Heart right ventricle (tissue), 16 donors: ENCODE measurements around the gene MXRA8. TPM values are rescaled to one million over a fixed set of nuclear protein-coding genes. Genes with fewer than 3 reads are reported as not detected.
A peak's percentile ranks its signal among the peaks of the same experiment; 100 is the strongest.

ENCODE experiments used
- ATAC-seq, 8 donors: fragments of 200-7000 bp; cut with Tn5 transposase; one replicate each; pipeline ENCODE4 v1.9.1; 2020; ENCODE audit warnings: mild to moderate bottlenecking in 8 of 8, moderate library complexity in 8 of 8, moderate number of reproducible peaks in 1 of 8
- DNase-seq, 2 donors: peaks; one replicate each; pipeline ENCODE4 v3.0.0-alpha.2; 2020
- H3K27ac ChIP-seq, 10 donors: fragments of 200-600 bp; sonication (generic) in 2 of 10; one replicate each; pipeline versions ENCODE4 v1.5.0 to v1.8.0; 2020 to 2022; ENCODE audit warnings: mild to moderate bottlenecking in 3 of 10
- H3K27me3 ChIP-seq, 7 donors: fragments of 200-600 bp; one replicate each; pipeline ENCODE4 v1.8.0; 2021 to 2022; ENCODE audit warnings: mild to moderate bottlenecking in 2 of 7
- H3K36me3 ChIP-seq, 9 donors: fragments of 200-600 bp; sonication (generic) in 1 of 9; one replicate each; pipeline versions ENCODE4 v1.5.0 to v1.8.0; 2020 to 2022; ENCODE audit warnings: mild to moderate bottlenecking in 2 of 9
- H3K4me1 ChIP-seq, 9 donors: fragments of 200-600 bp; sonication (generic) in 1 of 9; one replicate each; pipeline versions ENCODE4 v1.5.0 to v1.8.0; 2020 to 2022; ENCODE audit warnings: mild to moderate bottlenecking in 4 of 9
- H3K4me3 ChIP-seq, 10 donors: fragments of 200-600 bp; sonication (generic) in 2 of 10; one replicate each; pipeline versions ENCODE4 v1.5.0 to v1.8.0; 2020 to 2022; ENCODE audit warnings: mild to moderate bottlenecking in 7 of 10, moderate library complexity in 2 of 10
- H3K9me3 ChIP-seq, 11 donors: fragments of 200-600 bp in 10 of 11; sonication (generic) in 2 of 11; one replicate each; pipeline versions ENCODE4 v1.5.0 to v1.8.0; 2013 to 2022; ENCODE audit warnings: mild to moderate bottlenecking in 2 of 11, control low read depth in 1 of 11, moderate library complexity in 1 of 11
- CTCF ChIP-seq, 9 donors: fragments of 200-600 bp; sonication (generic) in 2 of 9; IDR thresholded peaks; one replicate each; pipeline versions ENCODE4 v1.5.0 to v1.8.0; 2021 to 2022; ENCODE audit warnings: antibody characterized with exemption in 9 of 9, mild to moderate bottlenecking in 5 of 9, moderate library complexity in 1 of 9
- WGBS, 2 donors: extraction: QIAGEN DNeasy Blood & Tissue Kit; methylation state at CpG; one replicate each; pipeline ENCODE4 v1.1.7; 2013; ENCODE audit warnings: inconsistent platforms in 1 of 2; 5-methylcytosine and 5-hydroxymethylcytosine counted together
- intact Hi-C, 10 donors: fragments of 100-400 bp; cut with DNase I; formaldehyde crosslinking; loops; one replicate each; pipeline versions ENCODE4 v1.11.1 to v1.14.2; 2022
- microRNA-seq, 2 donors: library from miRNA; unstranded; fragments of <30 nt; microRNA quantifications; one replicate each; pipeline ENCODE4 v1.2.0, GENCODE V29; 2021
- polyA plus RNA-seq, 2 donors: library from polyadenylated mRNA; stranded (reverse); fragments of 200-250 nt; gene quantifications; one replicate each; pipeline ENCODE4 v1.2.3, GENCODE V29; 2013
- total RNA-seq, 10 donors: library from RNA; stranded (reverse); fragmentation: NEBNext Ultra II Directional in 3 of 10; extraction: Animal tissue kit (Norgen Biotek cat#: 25700) in 3 of 10; gene quantifications; one replicate each; pipeline versions ENCODE4 v1.2.1 to v1.2.4, GENCODE V29; 2021 to 2023
- donor health status: Arrhythmogenic right ventricular cardiomyopathy.
- donor health status: ischemic (EF 13 %, LVEDD 7.1; RV severe dilation, severe dysfunction).
- donor health status: healthy with polysubstance abuse.
- donor health status: DM: no; HTN: yes; CAD: no.
- donor health status: DM: no; HTN: no; CAD: no.
- donor health status: ischemic (EF 25% LVEDD 6.9; RV normal size, moderate dysfunction).
- donor health status: ischemic (EF 25% LVEDD 5.7; RV mildly dilated, moderate dysfunction).
- donor health status: healthy.
- donor health status: DM: yes; HTN: yes; CAD: no.
- donor health status: Ischemic cardiomyopathy.
- donor health status: ischemic (EF 35%, LVEDD 5.7; RV mildly dilated, moderate dysfunction).
- donor health status: nonischemic (EF 11% LVEDD 7.7; RV severe dilation, severe dysfunction).
- donor health status: DM: yes; HTN: yes; CAD: no.
- donor health status: PGD.
- donor health status: ischemic (EF 29% LVEDD 5.4; RV normal size, mild dysfunction).
- donor health status: nonischemic (EF 23%, LVEDD 6.1; RV moderate dilation, normal function).

Gene MXRA8
- total and polyA plus RNA-seq, 12 donors: 7.2 to 35.6 (median 15.5) TPM

DNA sequence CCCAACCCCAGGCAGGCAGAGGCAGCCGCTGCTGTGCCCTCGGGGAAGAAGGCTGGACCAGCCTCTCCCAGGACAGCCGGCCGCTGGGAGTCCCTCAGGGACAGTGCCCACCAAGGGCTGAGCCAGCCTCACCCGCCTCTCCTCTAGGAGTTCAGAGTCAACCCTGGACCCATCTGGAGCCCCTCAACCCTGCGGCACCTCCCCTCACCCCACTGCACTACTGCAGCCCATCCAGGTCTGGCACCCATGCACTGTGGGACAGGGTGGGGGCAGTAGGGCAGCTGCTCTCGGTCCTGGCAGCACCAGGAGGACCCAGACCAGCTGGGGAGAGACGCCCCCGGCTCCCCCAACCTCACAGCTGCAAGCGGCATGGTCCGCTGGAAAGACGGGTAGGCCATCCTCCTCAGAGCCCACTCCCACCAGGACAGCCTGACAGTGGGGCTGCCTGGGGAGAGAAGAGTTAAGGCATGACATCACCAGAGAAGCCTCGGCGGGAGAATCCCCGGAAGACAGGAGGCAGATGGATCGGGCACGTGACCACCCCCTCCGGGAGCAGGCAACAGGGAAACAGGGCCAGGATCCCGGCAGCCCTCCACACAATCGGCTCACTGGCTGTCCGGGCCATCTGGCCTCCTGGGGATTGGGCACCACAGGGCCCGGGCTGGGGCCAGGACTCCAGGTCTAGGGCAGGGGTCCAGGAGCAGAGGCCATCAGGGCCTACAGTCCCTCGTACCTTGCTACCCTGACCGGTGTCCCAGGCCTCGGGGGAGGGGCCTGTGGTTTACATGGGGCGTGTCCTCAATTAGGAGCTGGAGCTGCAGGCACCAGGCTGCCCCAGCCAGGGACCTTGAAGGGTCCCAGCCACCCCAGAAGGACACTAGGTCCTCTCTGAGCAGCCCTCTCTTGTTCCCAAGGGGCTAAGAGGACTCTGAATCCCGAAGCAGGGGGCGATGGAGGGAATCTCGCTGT, 53.7 kb downstream of the MXRA8 start:
- peak overlapping the region; percentile 18 to 99 (median 82) for H3K4me3 ChIP-seq
- 28% methylated on average over 27 to 29 of the region's 29 CpGs for WGBS, 2 donors
- intact Hi-C loops: loop anchor here in 2 of 10 donors (5.0 kb wide), 1 partner anchor 43 kb away; the partner anchor contains the start of gene DVL1 (in 2 of the 2)
- ATAC-seq (peak; percentile 1 to 50 (median 16)), DNase-seq (peak; percentile 76 to 84)
- H3K9me3 ChIP-seq: no peaks in the 10 kb centered on the region
- TF ChIP-seq CTCF (IDR thresholded peaks at IDR 0.05): no peak
- peaks cover 0 to 10% (median 0%) of the 10 kb centered on the region in 9 donors for H3K36me3 ChIP-seq
- peaks cover 27 to 47% (median 45%) of the 10 kb centered on the region in 9 donors for H3K4me1 ChIP-seq
- H3K27ac ChIP-seq: peak overlapping the region in 9 of 10 donors; percentile 63 to 100 (median 82)
- no peaks in the 10 kb centered on the region for H3K27me3 ChIP-seq

DNA sequence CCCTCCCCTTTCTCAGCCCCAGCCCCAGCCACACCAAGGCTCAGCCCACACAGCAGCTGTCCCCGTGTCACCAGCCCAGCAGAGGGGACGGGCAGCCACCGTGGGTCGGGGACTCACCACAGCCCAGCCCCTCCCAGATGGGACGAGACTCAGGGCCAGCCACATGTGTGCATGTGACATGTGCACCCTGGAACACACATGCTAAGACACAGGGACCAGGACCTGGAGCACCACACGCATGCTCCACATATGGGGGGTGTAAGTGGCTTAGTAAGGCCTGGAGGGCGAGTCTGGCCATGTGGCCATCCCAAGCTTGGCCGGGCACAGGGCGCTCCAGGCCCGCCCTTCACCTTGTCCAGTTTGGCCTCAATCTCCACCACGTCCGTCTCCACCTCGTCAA, 54.6 kb downstream of the MXRA8 start:
- WGBS, 2 donors: 78 to 91% methylated on average over 13 of the region's 13 CpGs
- Histone ChIP-seq H3K4me1 (peaks cover 23 to 44% (median 37%) of the 10 kb centered on the region in 9 donors), H3K27me3 (no peaks in the 10 kb centered on the region), H3K36me3 (peaks cover 0 to 18% (median 0%) of the 10 kb centered on the region in 9 donors), H3K27ac (peak overlapping the region in 6 of 10 donors; percentile 73 to 100 (median 82)), H3K4me3 (no peak overlapping the region), H3K9me3 (no peaks in the 10 kb centered on the region)
- DNase-seq: no peak
- no peak for ATAC-seq
- no peak for TF ChIP-seq CTCF (IDR thresholded peaks at IDR 0.05)
- intact Hi-C loops: no loop called here

- no peak overlapping the region for H3K27ac ChIP-seq
- DNase-seq: no peak
- H3K4me3 ChIP-seq: no peak overlapping the region
- peaks cover 0 to 22% (median 0%) of the 10 kb centered on the region in 9 donors for H3K36me3 ChIP-seq
- intact Hi-C loops: no loop called here
- no peaks in the 10 kb centered on the region for H3K27me3 ChIP-seq
- no peaks in the 10 kb centered on the region for H3K9me3 ChIP-seq
- ATAC-seq: no peak
- TF ChIP-seq CTCF (IDR thresholded peaks at IDR 0.05): no peak
- peaks cover 23 to 45% (median 36%) of the 10 kb centered on the region in 9 donors for H3K4me1 ChIP-seq
- WGBS, 2 donors: 83 to 90% methylated on average over 31 of the region's 31 CpGs
Measured at GRCh38 chr1:1302951-1303509, 55.3 kb downstream of the MXRA8 start.

Small RNA genes within 50 kb of the gene (microRNA-seq; reads per million reads assigned to microRNA genes)
- 0 reads per million in 2 donors for gene MIR6727
- gene MIR6808: 0 to 0.51 reads per million in 2 donors

Other genes with a start within 250 kb of the MXRA8 start
- gene C1orf159, start 242.5 kb downstream of the MXRA8 start, total RNA-seq: 1 to 10 TPM; 2.9 to 6.0 (median 3.5) TPM
- gene C1orf159, start 242.5 kb downstream of the MXRA8 start, polyA plus RNA-seq: 10 to 100 TPM in 1 of 2 donors, 1 to 10 TPM in 1; 7.1 to 14.0 TPM
- gene TTLL10, start 184.7 kb downstream of the MXRA8 start, total RNA-seq: under 1 TPM in 7 of 10 donors, not detected in 3; 0.11 to 0.53 (median 0.26) TPM
- gene TTLL10, start 184.7 kb downstream of the MXRA8 start, polyA plus RNA-seq: under 1 TPM; 0.09 to 0.29 TPM
- 1 to 10 TPM in 1 of 10 donors, under 1 TPM in 2, not detected in 7; 0.28 to 1.7 (median 0.49) TPM for gene TNFRSF18, start 152.0 kb downstream of the MXRA8 start, total RNA-seq
- gene TNFRSF18, start 152.0 kb downstream of the MXRA8 start, polyA plus RNA-seq: under 1 TPM in 1 of 2 donors, not detected in 1; 0.26 TPM
- 10 to 100 TPM in 1 of 10 donors, 1 to 10 TPM in 7, under 1 TPM in 2; 0.52 to 24.8 (median 5.0) TPM for gene TNFRSF4, start 144.4 kb downstream of the MXRA8 start, total RNA-seq
- 1 to 10 TPM; 3.8 to 9.8 TPM for gene TNFRSF4, start 144.4 kb downstream of the MXRA8 start, polyA plus RNA-seq
- gene SDF4, start 126.6 kb downstream of the MXRA8 start, total RNA-seq: 100 to 1,000 TPM in 9 of 10 donors, 10 to 100 TPM in 1; 95.6 to 174 (median 123) TPM
- 100 to 1,000 TPM; 107 to 184 TPM for gene SDF4, start 126.6 kb downstream of the MXRA8 start, polyA plus RNA-seq
- gene B3GALT6, start 126.3 kb downstream of the MXRA8 start, total RNA-seq: 10 to 100 TPM in 4 of 10 donors, 1 to 10 TPM in 6; 7.3 to 13.5 (median 9.1) TPM
- gene B3GALT6, start 126.3 kb downstream of the MXRA8 start, polyA plus RNA-seq: 10 to 100 TPM in 1 of 2 donors, 1 to 10 TPM in 1; 7.7 to 16.2 TPM
- 1 to 10 TPM in 4 of 10 donors, under 1 TPM in 5, not detected in 1; 0.42 to 1.9 (median 0.90) TPM for gene C1QTNF12, start 111.8 kb downstream of the MXRA8 start, total RNA-seq
- gene C1QTNF12, start 111.8 kb downstream of the MXRA8 start, polyA plus RNA-seq: 1 to 10 TPM; 1.6 to 2.3 TPM
- gene UBE2J2, start 84.7 kb downstream of the MXRA8 start, total RNA-seq: 10 to 100 TPM; 23.5 to 41.9 (median 29.2) TPM
- 10 to 100 TPM; 43.8 to 44.1 TPM for gene UBE2J2, start 84.7 kb downstream of the MXRA8 start, polyA plus RNA-seq
- 1 to 10 TPM; 1.0 to 5.4 (median 2.7) TPM for gene SCNN1D, start 78.1 kb downstream of the MXRA8 start, total RNA-seq
- 10 to 100 TPM in 1 of 2 donors, 1 to 10 TPM in 1; 1.0 to 22.5 TPM for gene SCNN1D, start 78.1 kb downstream of the MXRA8 start, polyA plus RNA-seq
- gene ACAP3, start 50.6 kb downstream of the MXRA8 start, total RNA-seq: 10 to 100 TPM; 24.1 to 60.0 (median 30.4) TPM
- 100 to 1,000 TPM in 1 of 2 donors, 10 to 100 TPM in 1; 22.2 to 152 TPM for gene ACAP3, start 50.6 kb downstream of the MXRA8 start, polyA plus RNA-seq
- gene PUSL1, start 50.0 kb downstream of the MXRA8 start, total RNA-seq: 10 to 100 TPM in 3 of 10 donors, 1 to 10 TPM in 7; 5.6 to 11.9 (median 8.2) TPM
- gene PUSL1, start 50.0 kb downstream of the MXRA8 start, polyA plus RNA-seq: 10 to 100 TPM; 16.0 to 17.8 TPM
- 10 to 100 TPM; 44.7 to 91.7 (median 56.6) TPM for gene INTS11, start 33.9 kb downstream of the MXRA8 start, total RNA-seq
- gene INTS11, start 33.9 kb downstream of the MXRA8 start, polyA plus RNA-seq: 100 to 1,000 TPM in 1 of 2 donors, 10 to 100 TPM in 1; 92.6 to 269 TPM
- gene CPTP, start 33.8 kb downstream of the MXRA8 start, total RNA-seq: 100 to 1,000 TPM in 1 of 10 donors, 10 to 100 TPM in 9; 49.4 to 126 (median 65.4) TPM
- gene CPTP, start 33.8 kb downstream of the MXRA8 start, polyA plus RNA-seq: 100 to 1,000 TPM in 1 of 2 donors, 10 to 100 TPM in 1; 55.3 to 222 TPM
- gene TAS1R3, start 27.3 kb downstream of the MXRA8 start, total RNA-seq: under 1 TPM; 0.16 to 0.87 (median 0.35) TPM
- 1 to 10 TPM in 1 of 2 donors, under 1 TPM in 1; 0.39 to 3.1 TPM for gene TAS1R3, start 27.3 kb downstream of the MXRA8 start, polyA plus RNA-seq
- 100 to 1,000 TPM in 3 of 10 donors, 10 to 100 TPM in 7; 64.7 to 153 (median 78.0) TPM for gene DVL1, start 9.1 kb downstream of the MXRA8 start, total RNA-seq
- 100 to 1,000 TPM in 1 of 2 donors, 10 to 100 TPM in 1; 75.4 to 153 TPM for gene DVL1, start 9.1 kb downstream of the MXRA8 start, polyA plus RNA-seq
- 100 to 1,000 TPM; 176 to 251 (median 193) TPM for gene AURKAIP1, start 16.7 kb upstream of the MXRA8 start, total RNA-seq
- gene AURKAIP1, start 16.7 kb upstream of the MXRA8 start, polyA plus RNA-seq: 100 to 1,000 TPM; 376 to 528 TPM
- gene CCNL2, start 40.8 kb upstream of the MXRA8 start, total RNA-seq: 10 to 100 TPM; 38.5 to 77.5 (median 47.7) TPM
- 100 to 1,000 TPM in 1 of 2 donors, 10 to 100 TPM in 1; 57.3 to 243 TPM for gene CCNL2, start 40.8 kb upstream of the MXRA8 start, polyA plus RNA-seq
- gene MRPL20, start 48.7 kb upstream of the MXRA8 start, total RNA-seq: 100 to 1,000 TPM; 116 to 162 (median 132) TPM
- 100 to 1,000 TPM; 124 to 224 TPM for gene MRPL20, start 48.7 kb upstream of the MXRA8 start, polyA plus RNA-seq
- 1 to 10 TPM in 7 of 10 donors, under 1 TPM in 3; 0.37 to 2.5 (median 1.8) TPM for gene ANKRD65, start 62.7 kb upstream of the MXRA8 start, total RNA-seq
- 1 to 10 TPM; 1.2 to 3.1 TPM for gene ANKRD65, start 62.7 kb upstream of the MXRA8 start, polyA plus RNA-seq
- gene VWA1, start 77.1 kb upstream of the MXRA8 start, total RNA-seq: 10 to 100 TPM; 10.8 to 52.8 (median 14.1) TPM
- 10 to 100 TPM; 13.9 to 27.5 TPM for gene VWA1, start 77.1 kb upstream of the MXRA8 start, polyA plus RNA-seq
- 1 to 10 TPM in 5 of 10 donors, under 1 TPM in 5; 0.11 to 2.2 (median 1.2) TPM for gene ATAD3C, start 91.1 kb upstream of the MXRA8 start, total RNA-seq
- under 1 TPM; 0.49 to 0.66 TPM for gene ATAD3C, start 91.1 kb upstream of the MXRA8 start, polyA plus RNA-seq
- 1 to 10 TPM; 5.3 to 9.9 (median 6.6) TPM for gene ATAD3B, start 113.2 kb upstream of the MXRA8 start, total RNA-seq
- 10 to 100 TPM; 12.5 to 33.3 TPM for gene ATAD3B, start 113.2 kb upstream of the MXRA8 start, polyA plus RNA-seq
- gene ATAD3A, start 153.6 kb upstream of the MXRA8 start, total RNA-seq: 10 to 100 TPM; 13.2 to 27.9 (median 15.6) TPM
- gene ATAD3A, start 153.6 kb upstream of the MXRA8 start, polyA plus RNA-seq: 10 to 100 TPM; 24.7 to 39.4 TPM
- gene TMEM240, start 182.1 kb upstream of the MXRA8 start, total RNA-seq: 1 to 10 TPM; 3.2 to 6.2 (median 3.7) TPM
- gene TMEM240, start 182.1 kb upstream of the MXRA8 start, polyA plus RNA-seq: 10 to 100 TPM in 1 of 2 donors, 1 to 10 TPM in 1; 3.5 to 12.1 TPM
- gene SSU72, start 216.3 kb upstream of the MXRA8 start, total RNA-seq: 100 to 1,000 TPM in 4 of 10 donors, 10 to 100 TPM in 6; 73.8 to 138 (median 77.9) TPM
- 100 to 1,000 TPM in 1 of 2 donors, 10 to 100 TPM in 1; 96.3 to 122 TPM for gene SSU72, start 216.3 kb upstream of the MXRA8 start, polyA plus RNA-seq
- 1 to 10 TPM in 8 of 10 donors, under 1 TPM in 2; 0.66 to 5.9 (median 2.3) TPM for gene FNDC10, start 241.6 kb upstream of the MXRA8 start, total RNA-seq
- 1 to 10 TPM; 1.1 to 3.8 TPM for gene FNDC10, start 241.6 kb upstream of the MXRA8 start, polyA plus RNA-seq